Measurements from ENCODE around the gene NRDC.
"Not testable (repeated sequence)": the region's sequence is repeated elsewhere in the genome, so short reads cannot be mapped to it uniquely, and the experiment has no call there.

NRDC gene

DNA sequence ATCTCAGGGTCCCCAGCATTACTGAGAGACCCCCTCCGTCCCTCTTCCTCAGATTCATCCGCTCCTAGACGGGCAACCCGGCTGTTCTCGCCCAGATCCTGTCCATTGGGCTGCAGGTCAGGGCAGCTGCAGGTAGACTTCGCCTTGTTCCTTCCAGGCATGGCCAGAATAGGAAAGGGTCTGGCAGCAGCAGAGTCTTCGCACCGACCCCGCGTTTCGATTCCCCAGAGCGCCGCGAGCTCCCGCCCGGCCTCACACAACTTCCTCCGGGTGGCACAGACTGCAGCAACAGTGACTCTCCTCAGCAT, 265 bp downstream of the NRDC start:
- no peak for DNase-seq (ENCODE audit: low read depth in 2 of 2)

DNA sequence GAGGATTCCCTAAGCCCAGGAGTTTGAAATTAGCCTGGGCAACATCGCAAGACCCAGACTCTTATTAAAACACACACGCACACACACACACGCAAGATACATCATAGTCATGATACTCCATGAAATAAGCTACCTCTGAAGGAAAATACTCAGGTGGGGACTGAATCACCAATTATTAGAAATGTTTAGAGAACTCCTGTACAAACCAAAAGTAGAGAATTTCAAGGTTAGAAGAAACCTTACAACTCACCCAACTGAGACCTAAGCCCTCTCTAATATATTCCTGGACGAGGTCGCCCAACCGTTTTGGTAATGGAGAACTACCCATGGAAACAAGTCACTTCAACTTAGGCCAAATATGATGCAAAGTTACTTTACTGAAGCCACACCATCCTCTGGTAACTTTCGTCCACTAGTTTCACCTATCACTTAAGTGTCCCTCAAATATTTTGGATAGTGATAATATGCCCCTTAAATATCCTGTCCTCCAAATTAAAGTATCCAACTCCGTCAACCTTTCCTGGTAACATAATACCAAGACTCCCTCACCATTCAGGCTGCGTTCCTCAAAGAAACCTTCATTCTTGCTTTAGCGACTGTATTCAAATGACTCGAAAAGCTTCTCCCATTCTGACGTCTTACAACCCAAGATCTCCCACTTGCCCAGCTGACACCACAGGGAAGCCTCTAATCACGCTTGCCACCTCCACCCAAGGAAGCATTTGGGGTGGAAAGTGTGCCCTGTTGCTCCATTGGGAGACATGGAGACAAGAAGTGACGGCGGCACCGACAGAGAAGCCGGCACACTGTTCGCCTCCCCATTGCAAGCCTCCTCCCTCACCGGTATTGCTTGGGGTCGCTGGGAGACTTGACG, 856 bp downstream of the NRDC start:
- DNase-seq (ENCODE audit: low read depth in 2 of 2), result no peak

DNA sequence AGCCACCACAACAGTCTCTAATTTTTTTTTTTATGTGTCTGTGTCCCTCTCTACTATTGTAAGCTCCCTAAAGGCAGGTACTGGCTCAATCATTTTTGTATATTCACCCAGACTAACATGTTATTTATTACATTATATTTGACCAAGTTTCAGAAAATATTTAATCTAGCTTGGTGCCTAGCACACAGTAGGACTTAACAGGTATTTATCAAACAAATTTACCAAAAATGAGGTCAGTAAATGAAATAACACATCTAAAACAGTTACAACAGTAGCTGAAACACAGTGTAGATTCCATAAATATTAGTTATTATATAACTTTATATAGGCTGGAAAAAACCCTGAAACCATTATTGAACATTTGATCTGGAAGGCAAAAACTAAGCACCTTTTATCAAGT, 2.7 kb downstream of the NRDC start:
- DNase-seq (ENCODE audit: low read depth in 2 of 2), result no peak

DNA sequence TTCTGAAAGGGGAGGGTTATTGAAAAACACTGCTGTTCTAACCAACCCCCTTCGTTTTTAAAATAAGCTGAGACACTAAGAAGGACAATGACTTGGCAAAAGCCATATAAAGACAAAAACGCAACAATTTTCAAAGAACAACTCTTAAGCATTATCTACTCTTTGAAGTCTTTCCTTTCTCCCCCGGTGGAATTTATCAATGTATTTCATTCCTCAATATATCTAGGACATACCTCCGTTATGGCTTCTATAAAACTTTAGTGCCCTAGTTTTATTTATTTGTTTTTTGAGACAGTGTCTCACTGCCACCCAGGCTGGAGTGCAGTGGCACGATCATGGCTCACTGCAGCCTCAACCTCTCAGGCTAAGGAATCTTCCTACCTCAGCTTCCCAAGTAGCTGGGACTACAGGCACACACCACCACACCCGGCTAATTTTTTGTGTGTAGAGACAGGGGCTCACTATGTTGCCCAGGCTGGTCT, 3.2 kb downstream of the NRDC start:
- DNase-seq (ENCODE audit: low read depth in 2 of 2), result no peak

DNA sequence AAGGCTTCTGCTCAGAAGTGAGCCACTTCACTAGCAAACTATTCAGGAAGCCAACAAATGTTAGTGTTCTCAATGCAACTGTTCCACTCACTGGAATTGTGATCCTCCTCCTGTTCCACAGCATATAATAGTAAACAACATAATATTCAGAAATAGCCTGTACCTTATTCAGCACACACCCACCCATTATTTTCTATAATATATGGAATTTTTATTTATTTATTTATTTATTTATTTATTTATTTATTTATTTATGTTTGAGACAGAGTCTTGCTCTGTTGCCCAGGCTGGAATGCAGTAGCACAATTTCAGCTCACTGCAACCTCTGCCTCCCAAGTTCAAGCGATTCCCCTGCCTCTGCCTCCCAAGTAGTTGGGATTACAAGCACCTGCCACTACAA, 5.3 kb downstream of the NRDC start:
- not testable (repeated sequence) for DNase-seq (ENCODE audit: low read depth in 2 of 2)

DNA sequence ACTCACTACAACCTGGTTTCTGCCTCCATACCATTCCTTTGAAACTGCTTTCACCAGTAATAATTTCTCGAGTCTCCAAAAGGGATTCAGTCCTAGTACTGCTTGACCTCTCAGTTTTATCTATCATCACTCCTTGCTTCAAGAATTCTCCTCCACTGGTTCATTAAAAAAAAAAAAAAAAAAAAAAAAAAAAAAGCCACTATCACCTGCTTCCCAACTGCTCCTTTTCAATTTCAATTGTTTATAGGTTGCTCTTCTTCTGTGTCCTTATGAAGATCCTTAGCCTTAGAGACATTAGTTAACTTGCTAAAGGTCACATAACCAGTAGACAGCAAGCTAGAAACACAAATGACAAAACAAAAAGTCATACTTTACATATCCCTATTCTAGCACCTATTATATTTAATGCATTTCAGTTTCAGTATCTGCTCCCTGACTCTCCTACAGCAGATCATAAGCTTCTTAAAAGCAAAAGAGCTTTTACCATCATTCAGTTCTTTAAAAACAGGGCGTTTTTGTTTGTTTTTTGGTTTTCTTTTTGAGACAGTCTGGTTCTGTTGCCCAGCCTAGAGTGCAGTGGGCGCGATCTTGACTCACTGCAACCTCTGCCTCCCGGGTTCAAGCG, 7.1 kb downstream of the NRDC start:
- DNase-seq (ENCODE audit: low read depth in 2 of 2), result no peak

DNA sequence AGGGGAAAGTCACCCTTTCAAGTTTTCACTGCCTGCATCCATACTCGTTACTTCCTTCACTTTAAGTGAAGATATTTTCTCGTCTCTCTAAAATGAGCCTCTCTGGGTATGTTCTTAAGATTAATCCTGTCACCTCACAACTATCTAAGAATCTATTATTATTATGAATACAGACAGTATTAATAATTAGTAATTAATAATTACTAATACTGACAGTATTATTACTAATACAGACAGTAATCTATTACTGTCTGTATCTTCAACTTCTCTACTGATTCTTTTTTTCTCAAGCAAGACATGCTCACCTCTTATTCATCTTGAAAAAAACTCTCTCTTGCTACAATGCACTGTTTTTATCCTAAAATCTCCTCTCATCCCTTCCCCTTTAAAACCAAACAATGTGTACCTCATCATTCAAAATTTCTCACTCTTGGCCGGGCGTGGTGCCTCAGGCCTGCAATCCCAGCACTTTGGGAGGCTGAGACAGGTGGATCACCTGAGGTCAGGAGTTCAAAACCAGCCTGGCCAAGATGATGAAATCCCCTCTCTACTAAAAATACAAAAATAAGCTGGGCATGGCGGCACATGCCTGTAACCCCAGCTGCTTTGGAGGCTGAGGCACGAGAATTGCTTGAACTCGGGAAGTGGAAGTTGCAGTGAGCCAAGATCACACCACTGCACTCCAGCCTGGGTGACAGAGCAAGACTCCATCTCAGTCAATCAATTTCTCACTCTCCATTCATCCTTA, 7.8 kb downstream of the NRDC start:
- no peak for DNase-seq (ENCODE audit: low read depth in 2 of 2)

DNA sequence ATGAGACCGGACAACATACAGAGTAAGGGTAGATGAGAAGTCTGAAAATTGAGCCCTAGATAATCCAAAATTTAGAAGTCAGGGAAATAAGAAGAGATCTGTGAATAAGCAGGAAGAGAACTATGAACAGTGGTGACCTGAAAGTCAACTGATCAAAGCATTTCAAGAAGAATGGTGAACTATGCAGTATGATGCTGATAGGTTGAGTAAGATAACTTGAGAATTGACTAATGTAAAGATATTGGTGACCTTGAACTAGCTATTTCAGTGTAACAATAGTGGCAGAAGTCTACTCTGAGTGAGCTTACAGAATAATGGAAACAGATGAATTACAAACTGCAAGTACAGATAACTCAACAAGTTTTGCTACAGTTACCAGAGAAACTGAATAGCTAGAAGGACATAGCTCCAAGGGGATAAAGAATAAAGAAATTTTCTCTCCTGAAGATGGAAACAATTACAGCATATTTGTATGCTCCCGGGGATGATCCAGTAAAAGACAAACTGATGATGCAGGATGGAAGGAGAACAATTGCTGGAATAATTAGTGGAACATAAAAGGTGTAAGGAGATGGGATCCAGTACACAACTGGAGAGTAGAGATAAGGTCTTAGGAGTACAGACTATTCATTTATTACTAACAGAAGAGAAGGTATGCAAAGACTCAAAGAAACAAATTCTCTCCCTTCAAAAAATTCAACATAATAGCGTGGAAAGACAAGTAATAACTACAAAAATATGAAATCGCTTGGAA, 10.9 kb downstream of the NRDC start:
- DNase-seq (ENCODE audit: low read depth in 2 of 2), result no peak

DNA sequence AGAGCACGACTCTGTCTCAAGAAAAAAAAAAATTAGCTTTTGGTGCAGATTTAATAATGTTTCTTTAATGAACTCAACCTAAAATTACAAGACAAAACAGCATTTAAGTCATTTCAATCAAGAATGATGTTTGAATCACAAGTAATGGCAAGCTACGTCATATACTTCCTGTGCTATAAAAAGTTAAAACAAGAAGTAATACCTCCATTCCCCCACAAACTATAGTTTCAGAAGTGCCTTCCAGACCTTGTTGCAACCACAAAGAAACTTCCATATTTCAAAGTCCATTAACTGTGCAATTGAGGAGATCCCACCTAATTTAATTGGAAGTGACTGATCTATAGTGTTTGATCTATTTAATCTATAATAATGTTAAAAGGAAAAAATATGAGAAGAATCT, 15.1 kb downstream of the NRDC start:
- DNase-seq (ENCODE audit: low read depth in 2 of 2), result no peak

DNA sequence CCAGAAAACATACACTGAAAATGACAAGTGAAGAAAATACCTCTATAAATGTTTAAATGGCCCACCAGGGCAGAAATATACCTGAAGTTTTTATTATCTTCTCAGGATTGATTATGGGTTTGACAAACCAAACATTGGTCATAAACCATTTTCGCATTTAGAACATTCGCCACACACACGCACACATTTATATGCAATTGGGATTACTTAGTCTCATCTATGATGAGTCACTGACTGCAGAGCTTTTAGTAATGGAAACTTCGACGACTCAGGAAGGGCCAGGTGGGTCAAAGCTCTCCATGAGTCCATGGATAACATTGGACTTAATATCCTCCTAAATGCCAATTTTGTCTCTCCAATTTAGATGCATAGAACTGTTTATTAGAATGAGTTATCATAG, 16.9 kb downstream of the NRDC start:
- DNase-seq (ENCODE audit: low read depth in 2 of 2), result no peak

DNA sequence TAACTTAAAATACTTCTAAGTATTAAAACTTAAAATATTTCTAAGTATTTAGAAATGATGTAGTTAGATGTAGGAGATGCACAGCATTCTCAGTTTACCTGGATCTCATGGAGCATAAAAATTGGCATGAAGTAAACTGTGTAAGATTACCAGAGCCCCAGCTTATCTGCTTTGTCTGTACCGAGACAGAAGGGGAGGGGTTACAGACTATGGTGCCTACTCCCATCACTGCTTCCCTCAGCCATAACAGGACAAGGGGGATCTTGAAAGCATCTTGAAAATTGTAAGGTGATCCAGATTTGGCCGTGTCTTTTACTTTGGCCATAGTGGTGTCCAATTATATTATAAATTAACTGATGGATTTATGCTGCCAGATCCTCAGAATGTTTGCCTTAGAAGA, 18.8 kb downstream of the NRDC start:
- no peak for DNase-seq (ENCODE audit: low read depth in 2 of 2)

DNA sequence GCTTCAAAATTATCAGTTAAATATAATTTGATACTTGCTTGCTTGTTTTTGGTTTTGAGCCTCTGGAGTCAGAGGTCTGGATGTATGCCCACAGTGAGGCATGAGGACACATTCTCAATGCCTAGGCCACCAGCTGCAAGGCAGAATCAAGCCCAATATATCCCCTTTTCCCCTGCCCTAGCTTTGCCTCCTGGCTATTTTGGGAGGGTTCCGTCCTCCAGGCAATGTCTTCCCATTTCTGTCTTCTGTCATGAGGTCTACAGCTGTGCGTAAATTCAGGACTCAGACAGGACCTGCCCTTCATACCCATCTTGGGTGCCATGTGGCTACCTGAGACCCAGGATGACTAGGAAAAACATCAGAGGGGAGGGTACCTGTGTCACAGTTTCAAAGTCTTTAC, 19.2 kb downstream of the NRDC start:
- DNase-seq (ENCODE audit: low read depth in 2 of 2), result no peak

DNA sequence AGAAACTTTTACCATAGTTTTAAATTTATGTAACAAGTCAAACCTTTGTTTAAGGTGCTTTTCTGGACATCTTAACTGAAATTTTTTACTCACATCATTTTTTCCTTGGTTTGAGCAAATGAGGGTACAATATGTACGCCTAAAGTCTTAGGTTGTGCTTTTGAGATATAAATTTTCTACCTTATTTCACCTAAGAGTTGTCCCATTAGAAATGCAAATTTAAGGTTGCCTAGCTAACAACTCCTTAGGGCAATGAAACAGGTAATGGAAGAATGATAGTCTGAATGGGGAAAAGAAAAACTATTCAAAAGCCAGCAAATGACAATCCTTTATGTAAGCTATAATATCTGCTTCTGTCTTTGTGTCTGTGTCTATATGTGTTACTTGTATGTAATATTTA, 19.6 kb downstream of the NRDC start:
- no peak for DNase-seq (ENCODE audit: low read depth in 2 of 2)

DNA sequence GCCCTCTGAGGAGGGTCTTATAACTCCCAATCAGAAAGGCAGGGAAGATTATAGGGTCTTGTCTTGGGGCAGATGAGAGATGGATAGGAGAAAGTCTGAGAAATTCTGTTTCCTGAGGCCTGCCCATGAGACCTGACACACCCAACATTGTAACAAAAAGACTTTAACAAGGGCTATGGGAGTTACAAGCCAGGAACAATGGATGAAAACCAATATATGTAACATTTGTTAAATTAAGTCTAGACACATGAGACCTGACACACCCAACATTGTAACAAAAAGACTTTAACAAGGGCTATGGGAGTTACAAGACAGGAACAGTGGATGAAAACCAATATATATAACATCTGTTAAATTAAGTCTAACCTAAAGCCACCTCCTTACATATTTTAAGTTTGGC, 21.8 kb downstream of the NRDC start:
- no peak for DNase-seq (ENCODE audit: low read depth in 2 of 2)

DNA sequence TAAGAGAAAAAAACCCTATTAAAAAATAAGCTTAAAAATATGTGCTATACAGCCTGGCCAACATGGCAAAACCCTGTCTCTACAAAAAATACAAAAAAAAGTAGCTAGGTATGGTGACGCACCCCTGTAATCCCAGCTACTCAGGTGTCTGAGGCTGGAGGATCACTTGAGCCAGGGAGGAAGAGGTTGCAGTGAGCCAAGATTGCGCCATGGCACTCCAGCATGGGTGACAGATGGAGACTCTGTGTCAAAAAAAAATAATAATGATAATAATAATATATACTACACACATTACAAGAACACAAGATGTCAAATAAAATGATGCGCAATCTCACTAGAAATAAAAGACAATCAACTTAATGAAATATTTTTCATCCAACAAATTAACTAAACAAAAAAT, 22.9 kb downstream of the NRDC start:
- DNase-seq (ENCODE audit: low read depth in 2 of 2), result no peak

DNA sequence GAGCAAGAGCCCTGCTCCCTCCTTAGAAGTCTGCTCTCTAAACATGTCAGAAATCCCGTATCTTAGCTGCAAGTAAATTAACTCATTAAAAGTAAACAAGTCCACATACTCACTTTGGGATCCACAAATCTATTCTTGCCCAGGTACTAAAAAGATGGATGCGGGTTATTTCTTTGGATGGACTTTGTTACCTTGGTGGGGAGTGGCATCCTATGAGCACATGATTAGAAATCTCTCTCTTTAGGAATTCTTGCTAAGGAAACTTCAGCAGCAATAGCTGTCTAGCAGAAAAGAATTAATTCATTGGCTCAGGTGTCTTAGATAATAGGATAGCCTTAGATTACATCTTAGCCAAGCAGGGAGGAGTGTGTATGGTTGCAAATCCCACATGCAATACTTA, 25.2 kb downstream of the NRDC start:
- DNase-seq (ENCODE audit: low read depth in 2 of 2), result no peak

DNA sequence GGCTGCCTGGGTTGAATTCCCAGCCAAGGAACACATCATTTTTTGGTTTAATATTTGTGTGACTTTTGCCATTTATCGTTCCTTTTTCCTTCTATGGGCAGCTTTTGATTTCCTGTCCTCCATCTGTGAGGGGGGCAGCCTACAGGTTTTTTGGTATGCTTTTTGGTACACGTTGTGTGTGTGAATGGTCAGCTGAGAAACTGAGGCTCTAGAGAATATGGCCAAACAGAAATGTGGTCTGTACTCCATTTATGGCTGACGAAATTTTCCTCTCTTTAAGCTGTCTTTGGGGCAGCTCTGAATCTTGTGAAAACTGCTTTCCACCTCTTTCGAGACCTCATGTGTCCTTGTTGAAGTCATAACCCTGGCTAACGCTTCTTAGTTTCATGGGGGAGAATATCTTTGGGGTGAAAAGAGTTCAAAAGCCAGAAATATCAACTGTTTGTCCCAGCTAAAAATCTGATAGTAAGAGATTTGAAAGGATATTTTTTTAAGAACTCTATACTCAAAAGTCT, 26.6 kb downstream of the NRDC start:
- no peak for DNase-seq (ENCODE audit: low read depth in 2 of 2)

DNA sequence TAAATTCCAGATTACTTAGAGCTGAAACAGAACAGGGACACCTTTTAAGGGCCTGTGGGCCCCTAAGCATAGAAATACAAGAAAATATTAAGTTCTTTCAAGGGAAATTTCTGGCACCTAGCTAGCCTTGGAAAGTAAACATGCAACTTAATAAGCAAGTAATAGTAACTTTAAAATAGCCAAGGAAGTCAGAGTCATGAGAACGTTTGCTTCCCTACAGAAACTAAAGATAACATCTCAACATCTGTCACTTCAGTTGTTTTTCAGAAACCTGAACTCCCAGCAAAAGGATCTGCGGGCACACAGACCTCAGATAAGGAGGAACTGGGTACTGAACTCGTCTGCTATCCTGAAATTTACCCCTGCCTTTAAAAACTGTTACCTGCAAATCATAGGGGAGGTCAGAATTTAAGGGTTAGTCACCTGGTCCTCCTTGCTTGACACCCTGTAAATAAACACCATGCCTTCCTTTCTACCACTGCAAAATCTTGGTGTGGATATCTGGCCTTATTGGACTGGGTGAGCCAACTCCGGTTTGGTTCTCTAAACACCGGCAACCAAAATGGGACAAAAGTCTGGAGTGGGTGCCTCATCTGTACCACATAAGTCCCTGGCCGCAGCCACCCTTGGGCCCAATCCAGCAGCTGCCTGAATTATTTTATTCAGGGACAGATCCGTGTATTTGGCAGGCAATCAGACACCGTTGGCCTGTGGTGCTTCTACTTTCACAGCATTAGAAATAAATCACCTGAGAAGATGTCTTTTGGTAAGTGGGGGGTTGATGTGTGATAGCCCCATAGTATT, 27.9 kb downstream of the NRDC start:
- DNase-seq (ENCODE audit: low read depth in 2 of 2), result no peak

DNA sequence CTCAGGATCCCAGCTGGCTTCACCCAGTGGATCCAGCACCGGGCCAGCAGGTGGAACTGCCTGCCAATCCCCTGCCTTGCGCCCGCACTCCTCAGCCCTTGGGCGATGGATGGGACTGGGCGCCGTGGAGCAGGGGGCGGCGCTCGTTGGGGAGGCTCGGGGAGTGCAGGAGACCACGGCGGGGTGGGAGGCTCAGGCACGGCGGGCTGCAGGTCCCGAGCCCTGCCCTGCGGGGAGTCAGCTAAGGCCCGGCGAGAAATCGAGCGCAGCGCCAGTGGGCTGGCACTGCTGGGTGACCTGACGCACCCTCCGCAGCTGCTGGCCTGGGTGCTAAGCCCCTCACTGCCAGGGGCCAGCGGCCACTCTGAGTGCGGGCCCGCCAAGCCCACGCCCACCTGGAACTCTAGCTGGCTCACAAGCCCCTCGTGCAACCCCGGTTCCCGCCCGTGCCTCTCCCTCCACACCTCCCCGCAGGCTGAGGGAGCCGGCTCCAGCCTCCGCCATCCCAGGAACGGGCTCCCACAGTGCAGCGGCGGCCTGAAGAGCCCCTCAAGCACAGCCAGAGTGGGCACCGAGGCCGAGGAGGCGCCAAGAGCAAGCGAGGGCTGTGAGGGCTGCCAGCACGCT, 31.1 kb downstream of the NRDC start:
- no peak for DNase-seq (ENCODE audit: low read depth in 2 of 2)

DNA sequence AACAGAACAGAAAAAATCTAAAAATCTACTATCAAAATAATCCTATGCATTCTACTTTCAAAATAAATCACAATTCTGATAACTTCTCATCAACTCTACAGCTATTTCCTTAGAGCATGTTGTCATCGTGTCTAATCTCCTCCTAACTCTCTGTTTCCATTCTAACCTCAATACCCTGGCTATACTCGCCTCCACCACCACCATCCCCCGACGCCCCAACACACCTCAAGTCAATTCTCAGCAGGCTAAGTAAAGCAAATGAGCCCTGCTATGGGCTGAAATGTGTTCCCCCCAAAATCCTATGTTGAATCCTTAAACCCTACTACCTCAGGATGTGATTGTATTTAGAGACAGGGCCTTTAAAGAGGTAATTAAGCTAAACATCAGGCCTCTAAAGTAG, 34.6 kb downstream of the NRDC start:
- no peak for DNase-seq (ENCODE audit: low read depth in 2 of 2)

DNA sequence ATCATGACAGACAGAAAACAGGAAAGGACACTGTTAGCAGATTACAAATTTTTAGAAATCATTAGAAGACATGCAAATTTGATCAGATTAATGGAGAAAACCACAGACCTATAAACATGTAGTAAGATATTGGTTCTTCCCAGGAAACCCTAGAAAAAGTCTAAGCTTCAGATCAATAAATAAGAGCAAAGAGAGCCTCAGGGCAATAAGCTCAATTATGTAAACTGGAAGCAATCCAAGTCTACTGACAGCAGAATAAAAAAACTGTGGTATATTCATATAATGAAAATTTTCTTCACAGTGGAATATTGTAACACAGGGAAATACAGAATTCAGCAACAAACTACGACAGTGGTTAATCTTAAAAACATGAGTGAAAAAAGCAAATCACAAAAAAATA, 36.3 kb downstream of the NRDC start:
- DNase-seq (ENCODE audit: low read depth in 2 of 2), result no peak
